K562 (cell line): Measurements from ENCODE around the gene TM7SF2. TPM values are rescaled to one million over a fixed set of nuclear protein-coding genes. Genes with fewer than 3 reads are reported as not detected.

Source experiments
- ADNP ChIP-seq: fragments of 200-800 bp; sonication (Bioruptor generic); IDR thresholded peaks from 2 replicates; pipeline ENCODE4 v1.6.1; 2016; ENCODE audit warnings: missing genetic modification characterization, missing compliant biosample characterization
- ARHGAP35 ChIP-seq: fragments of 450-650 bp; IDR thresholded peaks from 2 replicates; pipeline ENCODE4 v1.6.1; 2018; ENCODE audit not compliant: partially characterized antibody
- BHLHE40 ChIP-seq: IDR thresholded peaks from 2 replicates; pipeline ENCODE4 v1.6.1; 2011; ENCODE audit warnings: low read length, improper control_type of control experiment
- DIDO1 ChIP-seq: fragments of 450-650 bp; IDR thresholded peaks from 2 replicates; pipeline ENCODE4 v1.6.1; 2016; ENCODE audit warnings: low read depth, missing biosample characterization, missing genetic modification characterization
- DLX4 ChIP-seq: fragments of 250-450 bp; sonication (Bioruptor Pico); IDR thresholded peaks from 2 replicates; pipeline ENCODE4 v1.6.1; 2021; ENCODE audit warnings: mild to moderate bottlenecking
- EP300 ChIP-seq: IDR thresholded peaks from 2 replicates; pipeline ENCODE4 v1.6.1; 2012; ENCODE audit warnings: low read length, improper control_type of control experiment
- GATAD2B ChIP-seq: fragments of 450-650 bp; IDR thresholded peaks from 2 replicates; pipeline ENCODE4 v1.6.1; 2017; ENCODE audit warnings: mild to moderate bottlenecking, borderline replicate concordance
- ILK ChIP-seq: fragments of 450-650 bp; IDR thresholded peaks from 2 replicates; pipeline ENCODE4 v1.6.1; 2016; ENCODE audit warnings: missing genetic modification characterization, low read depth, mild to moderate bottlenecking, missing compliant biosample characterization, moderate library complexity, borderline replicate concordance
- JUN ChIP-seq, 2 experiments: sonication (generic) in 1 of 2; formaldehyde crosslinking in 1 of 2; IDR thresholded peaks; 2 replicates each; pipeline versions ENCODE4 v1.6.1 to v1.8.0; 2012 to 2022; ENCODE audit warnings: borderline replicate concordance in 2 of 2, mild to moderate bottlenecking in 2 of 2, improper control_type of control experiment in 1 of 2, low read depth in 1 of 2, low read length in 1 of 2, missing genetic modification reagents in 1 of 2
- NBN ChIP-seq: fragments of 450-650 bp; IDR thresholded peaks from 2 replicates; pipeline ENCODE4 v1.6.1; 2016; ENCODE audit warnings: low read depth, mild to moderate bottlenecking
- NCOA6 ChIP-seq: fragments of 450-650 bp; IDR thresholded peaks from 2 replicates; pipeline ENCODE4 v1.6.1; 2017; ENCODE audit warnings: mild to moderate bottlenecking
- POLR2B ChIP-seq: fragments of 450-650 bp; IDR thresholded peaks from 2 replicates; pipeline ENCODE4 v1.6.1; 2018; ENCODE audit warnings: low read depth; ENCODE audit not compliant: partially characterized antibody
- RHOXF2B ChIP-seq: fragments of 250-450 bp; sonication (Bioruptor Pico); conservative IDR thresholded peaks from 2 replicates; pipeline ENCODE4 v1.5.1; 2021
- SIN3B ChIP-seq: fragments of 450-650 bp; IDR thresholded peaks from 2 replicates; pipeline ENCODE4 v1.6.1; 2017; ENCODE audit warnings: low read depth, mild to moderate bottlenecking, moderate library complexity
- SMARCC2 ChIP-seq: fragments of 450-650 bp; IDR thresholded peaks from 2 replicates; pipeline ENCODE4 v1.6.1; 2017; ENCODE audit warnings: antibody characterized with exemption, moderate library complexity, mild to moderate bottlenecking, low read depth
- TBL1XR1 ChIP-seq, 2 experiments: IDR thresholded peaks; 2 replicates each; pipeline ENCODE4 v1.6.1; 2012; ENCODE audit warnings: improper control_type of control experiment in 2 of 2, low read length in 2 of 2, mild to moderate bottlenecking in 1 of 2
- U2AF2 ChIP-seq: fragments of 200-400 bp; formaldehyde crosslinking; optimal IDR thresholded peaks from 2 replicates; pipeline ENCODE3; 2017; ENCODE audit warnings: low read depth, mild to moderate bottlenecking, low read length
- ZBTB12 ChIP-seq: fragments of 250-450 bp; sonication (Bioruptor Pico); IDR thresholded peaks from 2 replicates; pipeline ENCODE4 v1.4.0; 2020
- ZNF274 ChIP-seq: IDR thresholded peaks from 2 replicates; pipeline ENCODE4 v1.6.1; 2011; ENCODE audit warnings: low read depth, mild to moderate bottlenecking, low read length, moderate library complexity, borderline replicate concordance
- ZNF277 ChIP-seq: fragments of 250-450 bp; sonication (Bioruptor Pico); IDR thresholded peaks from 2 replicates; pipeline ENCODE4 v1.8.0; 2022; ENCODE audit warnings: inconsistent platforms, mild to moderate bottlenecking, moderate library complexity, borderline replicate concordance
- ZNF609 ChIP-seq: sonication (generic); formaldehyde crosslinking; IDR thresholded peaks from 2 replicates; pipeline ENCODE4 v1.8.1; 2023; ENCODE audit warnings: missing genetic modification reagents, mild to moderate bottlenecking, borderline replicate concordance
- polyA plus RNA-seq, 8 experiments: library from polyadenylated mRNA; depleted of rRNA in 4 of 8; stranded (reverse) in 5 of 8; unstranded in 3 of 8; fragments of >200 nt; fragmentation: Nextera tagmentation in 2 of 8; fragmentation: Illumina TruSeq in 1 of 8; extraction: Ambion mirVana in 2 of 8; extraction: Trizol in 1 of 8; gene quantifications; 2 replicates each; pipeline versions ENCODE4 v1.2.1 to v1.2.3, GENCODE V29; 2011 to 2014; ENCODE audit warnings: inconsistent platforms in 1 of 8, missing spikeins in 1 of 8
- total RNA-seq, 7 experiments: library from RNA; depleted of rRNA in 6 of 7; stranded (reverse); fragments of >200 nt in 6 of 7; fragmentation: Illumina TruSeq in 2 of 7; extraction: Trizol in 2 of 7; gene quantifications; 2 replicates each; pipeline versions ENCODE4 v1.2.1 to v1.2.3, GENCODE V29; 2011 to 2021; ENCODE audit warnings: low replicate concordance in 1 of 7

TM7SF2 gene
- total and polyA plus RNA-seq, 9 of the 15 experiments (the other 6 are each of a cell fraction or from before 2014, with no cell fraction given), result 1.2 to 22.0 (median 14.3) TPM

GRCh38 chr11:65112546-65113360 lies 1.1 kb downstream of the TM7SF2 start (continued):
- TF ChIP-seq POLR2B (peak; percentile 33), NCOA6 (no peak), ADNP (tag) (no peak), SMARCC2 (no peak), NBN (no peak), ZBTB12 (CRISPR knock-in tag) (no peak), BHLHE40 (no peak), U2AF2 (no peak), JUN (IDR thresholded peaks at IDR 0.05; ENCODE audit: borderline replicate concordance, low read depth, low read length) (peak; percentile 24; the same call in 1 of the 2 replicates), JUN (CRISPR knock-in tag; IDR thresholded peaks at IDR 0.05; ENCODE audit: borderline replicate concordance) (no peak), GATAD2B (peak; percentile 100), RHOXF2B (no peak), ZNF277 (CRISPR knock-in tag) (no peak), DIDO1 (tag) (no peak), ZNF609 (no peak), EP300 (no peak), ARHGAP35 (no peak), ILK (tag) (no peak), DLX4 (CRISPR knock-in tag) (no peak), TBL1XR1 (IDR thresholded peaks at IDR 0.05; ENCODE audit: low read length in 2 of 2) (no peak; a peak in 1 of 4 replicates), ZNF274 (no peak), SIN3B (no peak)
